Kasumi-1 (cell line): ENCODE results near the gene TNFRSF14.

Source experiments
- DNase-seq, 2 experiments: peaks; one replicate each; lab custom pipeline; 2025; lab: John Stamatoyannopoulos, UW

Gene TNFRSF14

GRCh38 chr1:2602866-2603520 lies 46.8 kb downstream of the TNFRSF14 start:
- no peak for DNase-seq

- no peak for DNase-seq
Observed at GRCh38 chr1:2603521-2604155, 47.5 kb downstream of the TNFRSF14 start.

- no peak for DNase-seq
Observed at GRCh38 chr1:2604156-2604843, 48.1 kb downstream of the TNFRSF14 start.

GRCh38 chr1:2604844-2605508 lies 48.8 kb downstream of the TNFRSF14 start:
- no peak for DNase-seq

- no peak for DNase-seq
Observed at GRCh38 chr1:2605509-2606395, 49.6 kb downstream of the TNFRSF14 start.

- no peak for DNase-seq
Observed at GRCh38 chr1:2606396-2606880, 50.3 kb downstream of the TNFRSF14 start.

GRCh38 chr1:2606881-2607621 lies 50.9 kb downstream of the TNFRSF14 start:
- no peak for DNase-seq

- no peak for DNase-seq
Observed at GRCh38 chr1:2607641-2608091, 51.5 kb downstream of the TNFRSF14 start.

- no peak for DNase-seq
Observed at GRCh38 chr1:2609319-2610035, 53.3 kb downstream of the TNFRSF14 start.

- no peak for DNase-seq
Observed at GRCh38 chr1:2610036-2610959, 54.1 kb downstream of the TNFRSF14 start.

GRCh38 chr1:2611031-2611501 lies 54.9 kb downstream of the TNFRSF14 start:
- no peak for DNase-seq

- no peak for DNase-seq
Observed at GRCh38 chr1:2611621-2612437, 55.7 kb downstream of the TNFRSF14 start.

- DNase-seq: no peak
Observed at GRCh38 chr1:2612591-2613365, 56.6 kb downstream of the TNFRSF14 start.
